ENCODE data around the gene CXXC5. TPM values are rescaled to one million over a fixed set of nuclear protein-coding genes. Genes with fewer than 3 reads are reported as not detected.

Gene CXXC5
- total and polyA plus RNA-seq, 8 donors: 18.3 to 101 (median 26.5) TPM

DNA sequence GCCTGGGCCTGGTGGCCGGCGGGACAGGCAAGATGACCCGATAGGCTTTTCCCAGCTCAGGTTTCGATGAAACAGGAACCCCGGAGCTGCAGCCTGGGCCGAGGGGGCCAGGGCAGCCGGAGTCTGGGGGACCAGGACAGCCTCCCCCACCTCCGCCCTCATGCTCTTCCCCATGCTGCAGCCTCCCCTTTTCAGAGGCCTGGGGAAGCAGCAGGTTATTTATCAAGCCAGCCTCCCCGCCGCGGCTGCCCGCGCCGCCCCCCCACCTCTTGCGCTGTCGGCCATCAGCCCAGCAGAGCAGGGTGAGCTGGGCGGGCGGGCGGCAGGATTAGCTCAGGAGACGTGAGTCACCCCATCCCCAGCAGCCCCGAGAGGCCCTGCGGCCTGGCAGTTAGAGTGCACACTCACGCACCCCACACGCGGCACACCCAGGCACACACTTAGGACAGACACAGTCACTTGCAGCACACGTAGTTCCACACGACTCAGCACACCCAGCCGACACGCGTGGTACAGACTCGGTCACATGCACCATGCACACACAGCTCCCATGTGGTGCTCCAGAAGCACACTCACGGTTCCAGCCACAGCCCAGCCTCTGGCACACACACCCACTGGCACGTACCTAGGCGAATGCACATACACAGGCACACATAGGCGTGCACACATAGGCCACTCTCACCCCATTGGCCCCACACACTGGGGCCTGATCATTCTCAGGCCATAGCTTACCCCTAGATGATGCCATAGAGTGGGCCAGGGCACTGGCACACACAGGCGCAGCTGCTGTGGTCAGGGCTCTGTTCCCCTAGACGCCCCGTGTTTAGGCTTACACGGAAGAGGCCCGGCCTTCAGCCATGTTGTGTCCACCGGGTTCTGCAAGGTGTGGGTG is 13.0 kb downstream of the CXXC5 start:
- peak overlapping the region; percentile 14 to 35 (median 21) for H3K4me3 ChIP-seq

DNA sequence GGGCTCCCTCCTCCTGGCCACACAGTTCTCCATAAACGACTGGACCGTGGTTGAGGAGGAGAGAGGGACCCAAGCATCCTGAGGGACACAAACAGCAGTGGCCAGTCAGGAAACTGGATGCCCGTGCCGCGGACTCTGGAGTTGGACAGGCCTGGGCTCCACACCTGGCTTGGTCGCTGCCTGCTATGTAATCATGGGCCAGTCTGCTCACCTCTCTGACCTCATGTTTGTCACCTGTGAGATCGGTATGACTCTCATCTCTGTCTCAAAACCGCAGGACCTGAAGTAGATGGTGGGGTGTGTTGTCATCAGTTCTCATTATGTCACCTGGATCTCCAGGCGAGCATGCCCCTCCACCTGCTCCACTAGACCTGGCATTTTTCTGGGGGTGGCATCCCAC is 14.5 kb downstream of the CXXC5 start:
- Histone ChIP-seq H3K27ac (peak overlapping the region in 4 of 5 donors; percentile 90 to 95 (median 94)), H3K9me3 (no peaks in the 10 kb centered on the region), H3K4me1 (peaks cover 87 to 100% (median 98%) of the 10 kb centered on the region in 4 donors), H3K4me3 (no peak overlapping the region), H3K27me3 (no peaks in the 10 kb centered on the region), H3K36me3 (peaks cover 0 to 3% (median 0%) of the 10 kb centered on the region in 4 donors)
- no peak for DNase-seq
- no peak for TF ChIP-seq POLR2AphosphoS5 (IDR thresholded peaks at IDR 0.05)
- TF ChIP-seq, protein P1, sequence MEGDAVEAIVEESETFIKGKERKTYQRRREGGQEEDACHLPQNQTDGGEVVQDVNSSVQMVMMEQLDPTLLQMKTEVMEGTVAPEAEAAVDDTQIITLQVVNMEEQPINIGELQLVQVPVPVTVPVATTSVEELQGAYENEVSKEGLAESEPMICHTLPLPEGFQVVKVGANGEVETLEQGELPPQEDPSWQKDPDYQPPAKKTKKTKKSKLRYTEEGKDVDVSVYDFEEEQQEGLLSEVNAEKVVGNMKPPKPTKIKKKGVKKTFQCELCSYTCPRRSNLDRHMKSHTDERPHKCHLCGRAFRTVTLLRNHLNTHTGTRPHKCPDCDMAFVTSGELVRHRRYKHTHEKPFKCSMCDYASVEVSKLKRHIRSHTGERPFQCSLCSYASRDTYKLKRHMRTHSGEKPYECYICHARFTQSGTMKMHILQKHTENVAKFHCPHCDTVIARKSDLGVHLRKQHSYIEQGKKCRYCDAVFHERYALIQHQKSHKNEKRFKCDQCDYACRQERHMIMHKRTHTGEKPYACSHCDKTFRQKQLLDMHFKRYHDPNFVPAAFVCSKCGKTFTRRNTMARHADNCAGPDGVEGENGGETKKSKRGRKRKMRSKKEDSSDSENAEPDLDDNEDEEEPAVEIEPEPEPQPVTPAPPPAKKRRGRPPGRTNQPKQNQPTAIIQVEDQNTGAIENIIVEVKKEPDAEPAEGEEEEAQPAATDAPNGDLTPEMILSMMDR (IDR thresholded peaks at IDR 0.05): no peak
- no peak for TF ChIP-seq EP300 (IDR thresholded peaks at IDR 0.05)
- intact Hi-C loops (cut with DNase I; ENCODE audit: low total_unique reads): no loop called here
- WGBS, 5 donors: 53 to 72% (median 71%) methylated on average over 9 of the region's 9 CpGs

More for the DNA sequence above, 13.0 kb downstream of the CXXC5 start:
- 19 to 31% (median 22%) methylated on average over 10 to 41 of the region's 41 CpGs for WGBS, 5 donors
- intact Hi-C loops (cut with DNase I; ENCODE audit: low total_unique reads): no loop called here
- Histone ChIP-seq H3K9me3 (no peaks in the 10 kb centered on the region), H3K36me3 (peaks cover 0 to 3% (median 0%) of the 10 kb centered on the region in 4 donors), H3K4me1 (peaks cover 88 to 100% (median 100%) of the 10 kb centered on the region in 4 donors), H3K27me3 (no peaks in the 10 kb centered on the region), H3K27ac (peak overlapping the region; percentile 89 to 95 (median 94))
- peak; percentile 49 to 80 (median 67) for TF ChIP-seq POLR2AphosphoS5 (IDR thresholded peaks at IDR 0.05)
- TF ChIP-seq EP300 (IDR thresholded peaks at IDR 0.05): peak; percentile 6
- no peak for TF ChIP-seq POLR2A (IDR thresholded peaks at IDR 0.05)
- DNase-seq: peak; percentile 87 to 95

DNA sequence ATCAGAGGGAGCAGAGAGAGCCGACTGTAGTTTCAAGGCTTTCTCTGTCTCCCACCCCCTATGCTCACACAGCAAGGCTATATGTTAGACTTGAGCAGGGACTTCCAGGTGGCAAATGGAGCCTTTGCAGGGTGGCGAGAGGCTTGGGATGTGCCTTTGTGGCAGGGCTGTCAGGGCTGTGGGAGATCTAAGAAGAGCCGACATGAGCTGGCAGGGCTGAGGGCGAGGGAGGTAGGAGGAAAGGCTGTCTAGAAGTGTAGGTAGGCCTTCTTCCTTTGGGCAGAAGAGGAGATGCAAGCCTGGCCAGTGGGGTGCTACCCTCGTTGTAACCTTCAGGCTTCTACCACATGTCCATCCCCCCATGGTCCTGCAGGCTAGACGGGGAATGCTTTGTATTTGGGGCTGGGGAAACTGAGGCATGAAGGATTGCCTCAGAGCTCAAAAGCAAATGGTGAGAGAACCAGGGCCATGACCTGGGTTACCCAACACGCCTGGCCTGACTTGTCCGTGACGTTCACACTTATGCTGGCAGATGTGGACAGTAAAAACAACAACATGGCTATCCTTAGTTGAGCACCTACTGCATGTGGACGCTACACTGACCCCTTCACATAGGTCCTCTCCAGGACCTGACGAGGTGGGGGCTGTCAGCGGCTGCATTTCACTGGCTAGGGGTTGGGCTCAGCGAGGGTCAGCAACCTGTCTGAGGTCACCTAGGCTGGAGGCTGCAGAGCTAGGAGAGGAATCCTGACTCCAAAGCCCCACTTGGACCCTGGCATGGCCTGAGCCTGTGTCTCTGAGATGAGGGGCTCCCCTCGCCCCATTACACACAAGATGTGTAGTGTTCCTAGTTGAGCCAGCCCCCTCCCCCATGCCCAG is 15.3 kb downstream of the CXXC5 start:
- intact Hi-C loops (cut with DNase I; ENCODE audit: low total_unique reads): no loop called here

DNA sequence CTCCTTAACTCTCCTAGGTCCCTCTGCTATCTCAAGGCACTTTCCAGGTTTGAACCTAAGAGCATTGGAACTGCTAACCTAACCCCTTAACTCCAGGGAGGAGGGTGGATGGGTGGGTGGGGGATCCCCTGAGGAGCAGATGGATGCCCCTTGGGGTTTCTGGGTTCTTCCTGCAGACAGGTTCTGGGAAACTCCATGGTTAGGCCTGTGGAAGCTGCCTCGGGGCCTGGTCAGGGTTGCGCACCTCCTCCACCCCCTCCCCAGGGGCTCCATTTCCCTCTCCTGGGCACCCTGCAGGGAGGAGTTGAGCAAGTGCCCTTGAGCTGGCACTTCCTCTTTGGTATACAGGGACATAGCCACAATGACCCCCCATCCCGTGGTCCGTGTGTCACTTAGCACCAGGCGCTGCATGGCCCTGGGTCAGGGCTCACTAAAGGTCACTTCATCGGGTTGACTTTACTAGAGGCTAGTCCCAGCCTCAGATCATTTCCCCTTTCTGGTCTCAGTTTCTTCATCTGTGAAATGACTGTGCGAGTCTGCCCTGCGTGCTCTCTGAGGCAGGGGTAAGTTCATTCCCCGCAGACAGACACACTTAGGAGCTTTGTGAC is 16.0 kb downstream of the CXXC5 start:
- Histone ChIP-seq H3K4me3 (no peak overlapping the region), H3K36me3 (peaks cover 0 to 3% (median 0%) of the 10 kb centered on the region in 4 donors), H3K27me3 (no peaks in the 10 kb centered on the region), H3K4me1 (peaks cover 87 to 100% (median 98%) of the 10 kb centered on the region in 4 donors), H3K9me3 (no peaks in the 10 kb centered on the region), H3K27ac (peak overlapping the region in 4 of 5 donors; percentile 88 to 95 (median 92))
- DNase-seq: no peak
- intact Hi-C loops (cut with DNase I; ENCODE audit: low total_unique reads): no loop called here
- WGBS, 5 donors: 58 to 76% (median 62%) methylated on average over 9 of the region's 9 CpGs
- TF ChIP-seq EP300 (IDR thresholded peaks at IDR 0.05) (no peak), POLR2AphosphoS5 (IDR thresholded peaks at IDR 0.05) (no peak), POLR2A (IDR thresholded peaks at IDR 0.05) (no peak)
- TF ChIP-seq, protein P1 (IDR thresholded peaks at IDR 0.05): no peak

More for the DNA sequence above, 15.3 kb downstream of the CXXC5 start:
- no peaks in the 10 kb centered on the region for H3K9me3 ChIP-seq
- H3K36me3 ChIP-seq: peaks cover 0 to 3% (median 0%) of the 10 kb centered on the region in 4 donors
- DNase-seq: no peak
- H3K4me3 ChIP-seq: no peak overlapping the region
- no peaks in the 10 kb centered on the region for H3K27me3 ChIP-seq
- H3K27ac ChIP-seq: peak overlapping the region in 4 of 5 donors; percentile 90 to 95 (median 94)
- TF ChIP-seq, protein P1 (IDR thresholded peaks at IDR 0.05): no peak
- TF ChIP-seq POLR2AphosphoS5 (IDR thresholded peaks at IDR 0.05) (no peak), POLR2A (IDR thresholded peaks at IDR 0.05) (no peak), EP300 (IDR thresholded peaks at IDR 0.05) (no peak)
- H3K4me1 ChIP-seq: peaks cover 87 to 100% (median 98%) of the 10 kb centered on the region in 4 donors
- WGBS, 5 donors: 81 to 89% (median 87%) methylated on average over 10 to 14 of the region's 14 CpGs
